Fibroblast of skin of abdomen (primary cell): ENCODE data around the gene SMPX. TPM values are rescaled to one million over a fixed set of nuclear protein-coding genes. Genes with fewer than 3 reads are reported as not detected.
A peak's percentile ranks its signal among the peaks of the same experiment; 100 is the strongest.
"Not testable (repeated sequence)": the region's sequence is repeated elsewhere in the genome, so short reads cannot be mapped to it uniquely, and the experiment has no call there.

Experiments used
- DNase-seq: peaks from one replicate; pipeline ENCODE4 v3.0.0-alpha.2; 2013
- polyA plus RNA-seq, 2 experiments: library from polyadenylated mRNA; unstranded; fragments of 120-200 nt; gene quantifications; one replicate each; pipeline ENCODE4 v1.2.1, GENCODE V29; 2013; ENCODE audit not compliant: insufficient read length in 2 of 2

Gene SMPX
- 0.40 TPM for polyA plus RNA-seq (2013, experiment 1 of 2; ENCODE audit: insufficient read length)
- polyA plus RNA-seq (2013, experiment 2 of 2; ENCODE audit: insufficient read length), result 0.51 TPM

GRCh38 chrX:21757960-21758359 is at the start of gene SMPX:
Gene SMPX, minus strand, starts transcription at chrX:21758116. Its CDS starts 3,826 bp downstream, at chrX:21754290.
- no peak for DNase-seq

- DNase-seq, result no peak
These were observed 48.8 kb upstream of the SMPX start for GRCh38 chrX:21806691-21807090.

- no peak for DNase-seq
These were observed 44.9 kb upstream of the SMPX start for GRCh38 chrX:21802839-21803238.

GRCh38 chrX:21802054-21802670 is 44.2 kb upstream of the SMPX start:
- DNase-seq, result no peak

GRCh38 chrX:21800344-21800770 is 42.4 kb upstream of the SMPX start:
- peak; percentile 4 for DNase-seq

GRCh38 chrX:21799767-21800166 is 41.9 kb upstream of the SMPX start:
- DNase-seq, result no peak

GRCh38 chrX:21798677-21799219 is 40.8 kb upstream of the SMPX start:
- DNase-seq, result no peak

- DNase-seq, result no peak
These were observed 24.1 kb upstream of the SMPX start for GRCh38 chrX:21781976-21782375.

GRCh38 chrX:21781525-21781924 is 23.6 kb upstream of the SMPX start:
- no peak for DNase-seq

- no peak for DNase-seq
These were observed 21.2 kb upstream of the SMPX start for GRCh38 chrX:21779095-21779494.

GRCh38 chrX:21778236-21778635 is 20.3 kb upstream of the SMPX start:
- no peak for DNase-seq

GRCh38 chrX:21775128-21775527 is 17.2 kb upstream of the SMPX start:
- DNase-seq, result not testable (repeated sequence)

GRCh38 chrX:21773036-21773435 is 15.1 kb upstream of the SMPX start:
- not testable (repeated sequence) for DNase-seq

GRCh38 chrX:21770631-21771321 is 12.9 kb upstream of the SMPX start:
- no peak for DNase-seq

- no peak for DNase-seq
These were observed 8.2 kb upstream of the SMPX start for GRCh38 chrX:21766101-21766500.

- no peak for DNase-seq
These were observed 6.1 kb upstream of the SMPX start for GRCh38 chrX:21764008-21764407.

GRCh38 chrX:21758488-21758887 is 572 bp upstream of the SMPX start:
- DNase-seq, result no peak

GRCh38 chrX:21756785-21757529 is 959 bp downstream of the SMPX start:
- no peak for DNase-seq

GRCh38 chrX:21749924-21750323 is 8.0 kb downstream of the SMPX start:
- no peak for DNase-seq

GRCh38 chrX:21748235-21748634 is 9.7 kb downstream of the SMPX start:
- DNase-seq, result no peak

- no peak for DNase-seq
These were observed 10.4 kb downstream of the SMPX start for GRCh38 chrX:21747558-21747957.

- DNase-seq, result no peak
These were observed 12.2 kb downstream of the SMPX start for GRCh38 chrX:21745756-21746155.

GRCh38 chrX:21744721-21745120 is 13.2 kb downstream of the SMPX start:
- no peak for DNase-seq
